Esophagus muscularis mucosa (tissue), 4 donors: ENCODE measurements around the gene PHLPP1. TPM values are rescaled to one million over a fixed set of nuclear protein-coding genes. Genes with fewer than 3 reads are reported as not detected.

ENCODE experiments used
- DNase-seq: peaks from one replicate; pipeline ENCODE4 v3.0.0-alpha.2; 2017; ENCODE audit errors: extremely low spot score
- H3K27ac ChIP-seq, 4 donors: fragments of 200-600 bp; sonication (generic); replicated peaks in 1 of 4; 1 replicate in 3 of 4; 2 replicates in 1 of 4; pipeline ENCODE4 v1.5.1; 2016 to 2019; ENCODE audit warnings: mild to moderate bottlenecking in 1 of 4
- H3K27me3 ChIP-seq, 4 donors: fragments of 200-600 bp; sonication (generic); one replicate each; pipeline versions ENCODE4 v1.5.1 to v1.6.0; 2016 to 2019
- H3K36me3 ChIP-seq, 4 donors: fragments of 200-600 bp; sonication (generic); one replicate each; pipeline ENCODE4 v1.5.1; 2016 to 2019
- H3K4me1 ChIP-seq, 4 donors: fragments of 200-600 bp; sonication (generic); one replicate each; pipeline ENCODE4 v1.5.1; 2016 to 2019
- H3K4me3 ChIP-seq, 4 donors: fragments of 200-600 bp; sonication (generic); 1 replicate in 2 of 4; 2 replicates in 2 of 4; pipeline ENCODE4 v1.5.1; 2016 to 2019; ENCODE audit warnings: mild to moderate bottlenecking in 4 of 4, moderate library complexity in 1 of 4
- H3K9me3 ChIP-seq, 4 donors: fragments of 200-600 bp; sonication (generic); 1 replicate in 3 of 4; 2 replicates in 1 of 4; pipeline ENCODE4 v1.5.1; 2016 to 2019
- CTCF ChIP-seq, 3 experiments: fragments of 200-600 bp in 2 of 3; fragments of 450-650 bp in 1 of 3; sonication (generic) in 2 of 3; IDR thresholded peaks; one replicate each; pipeline ENCODE4 v1.5.1; 2017 to 2019; ENCODE audit warnings: antibody characterized with exemption in 3 of 3, mild to moderate bottlenecking in 2 of 3, moderate library complexity in 1 of 3
- EP300 ChIP-seq: sonication (generic); formaldehyde crosslinking; IDR thresholded peaks from one replicate; pipeline ENCODE4 v1.6.1; 2017; ENCODE audit warnings: antibody characterized with exemption
- POLR2A ChIP-seq: fragments of 450-650 bp; IDR thresholded peaks from one replicate; pipeline ENCODE4 v1.6.1; 2017; ENCODE audit warnings: antibody characterized with exemption, moderate library complexity, mild to moderate bottlenecking, low read depth
- POLR2AphosphoS5 ChIP-seq, 2 donors: sonication (generic); formaldehyde crosslinking; IDR thresholded peaks; one replicate each; pipeline ENCODE4 v1.6.1; 2017; ENCODE audit warnings: antibody characterized with exemption in 2 of 2
- WGBS: methylation state at CpG from one replicate; pipeline ENCODE4 v1.1.5; 2018; 5-methylcytosine and 5-hydroxymethylcytosine counted together
- intact Hi-C: fragments of 100-400 bp; cut with DNase I; formaldehyde crosslinking; loops from one replicate; pipeline ENCODE4 v1.15.1; 2023
- total RNA-seq, 4 donors: library from RNA; depleted of rRNA; stranded (reverse); fragments of >200 nt; gene quantifications; one replicate each; pipeline versions ENCODE4 v1.1.0 to v1.2.1, GENCODE V29; 2016

Gene PHLPP1
- total RNA-seq, 4 donors from 2014 or later: 11.6 to 23.0 (median 17.3) TPM

- TF ChIP-seq POLR2A: no peak
- no peak for TF ChIP-seq EP300
- TF ChIP-seq POLR2AphosphoS5 (IDR thresholded peaks at IDR 0.05): no peak
- TF ChIP-seq CTCF (IDR thresholded peaks at IDR 0.05): no peak
- Histone ChIP-seq H3K9me3 (no peaks in the 10 kb centered on the region), H3K27ac (no peak overlapping the region), H3K4me3 (no peak overlapping the region), H3K36me3 (no peaks in the 10 kb centered on the region), H3K4me1 (peaks cover 22 to 39% (median 30%) of the 10 kb centered on the region in 4 donors), H3K27me3 (no peaks in the 10 kb centered on the region)
- DNase-seq: no peak
- WGBS: 71% methylated on average over 3 of the region's 3 CpGs
- intact Hi-C loops: no loop called here
Observed at GRCh38 chr18:62751341-62751821, 36.0 kb downstream of the PHLPP1 start.

GRCh38 chr18:62751977-62752376 is 36.6 kb downstream of the PHLPP1 start:
- H3K9me3 ChIP-seq: no peaks in the 10 kb centered on the region
- DNase-seq: no peak
- WGBS: 90% methylated on average over 3 of the region's 3 CpGs

DNA sequence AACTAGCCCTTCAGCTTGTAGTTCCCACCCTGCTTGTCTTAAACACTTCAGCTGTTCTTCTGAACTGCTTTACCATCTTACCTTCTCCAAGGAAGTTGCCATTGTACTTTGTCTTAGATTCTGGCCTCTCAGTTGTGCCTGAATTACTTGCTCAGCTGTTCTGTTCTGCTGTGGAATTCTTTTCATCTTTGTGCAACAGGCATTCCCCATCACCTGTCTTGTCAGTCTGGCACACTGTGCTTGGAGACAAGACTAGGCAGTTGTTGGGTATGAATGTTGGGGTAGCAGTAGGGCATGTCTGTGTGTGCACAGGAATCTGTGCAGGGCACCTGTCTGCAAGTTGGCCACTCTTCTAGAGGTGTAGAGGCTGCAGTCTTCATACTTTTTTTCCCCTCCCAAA is 38.7 kb downstream of the PHLPP1 start:
- no peak for TF ChIP-seq EP300
- TF ChIP-seq POLR2AphosphoS5 (IDR thresholded peaks at IDR 0.05): no peak
- no peak for TF ChIP-seq POLR2A
- no peak for TF ChIP-seq CTCF (IDR thresholded peaks at IDR 0.05)
- no peaks in the 10 kb centered on the region for H3K9me3 ChIP-seq
- intact Hi-C loops: no loop called here

More at GRCh38 chr18:62751977-62752376, 36.6 kb downstream of the PHLPP1 start:
- H3K27me3 ChIP-seq: no peaks in the 10 kb centered on the region
- TF ChIP-seq POLR2A (no peak), CTCF (IDR thresholded peaks at IDR 0.05) (no peak), EP300 (no peak)
- H3K36me3 ChIP-seq: no peaks in the 10 kb centered on the region
- H3K27ac ChIP-seq: no peak overlapping the region
- peaks cover 22 to 39% (median 30%) of the 10 kb centered on the region in 4 donors for H3K4me1 ChIP-seq
- no peak overlapping the region for H3K4me3 ChIP-seq
- intact Hi-C loops: no loop called here

DNA sequence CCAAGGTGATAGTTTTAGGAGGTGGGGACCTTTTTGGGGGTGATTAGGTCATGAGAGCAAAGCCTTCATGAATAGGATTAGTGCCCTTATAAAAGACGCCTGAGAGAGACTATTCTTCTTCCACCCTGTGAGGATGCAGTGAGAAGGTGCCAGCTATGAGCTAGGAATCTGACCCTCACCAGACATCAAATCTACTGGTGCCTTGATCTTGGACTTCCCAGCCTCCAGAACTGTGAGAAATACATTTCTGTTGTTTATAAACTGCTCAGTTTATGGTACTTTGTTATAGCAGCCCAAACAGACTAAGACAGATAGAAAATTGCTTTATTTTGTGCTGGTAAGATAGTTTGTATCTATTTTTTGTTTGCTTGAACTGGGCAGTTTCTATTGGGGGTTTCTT is 40.1 kb downstream of the PHLPP1 start:
- whole genome bisulfite sequencing: 100% methylated on average over 1 of the region's 1 CpG
- intact Hi-C loops: no loop called here

More for the DNA sequence above, 38.7 kb downstream of the PHLPP1 start:
- H3K36me3 ChIP-seq: no peaks in the 10 kb centered on the region
- H3K4me1 ChIP-seq: peaks cover 22 to 39% (median 30%) of the 10 kb centered on the region in 4 donors
- DNase-seq: no peak
- no peaks in the 10 kb centered on the region for H3K27me3 ChIP-seq
- no peak overlapping the region for H3K27ac ChIP-seq
- H3K4me3 ChIP-seq: no peak overlapping the region

More for the DNA sequence above, 40.1 kb downstream of the PHLPP1 start:
- Histone ChIP-seq H3K27me3 (no peaks in the 10 kb centered on the region), H3K4me1 (peaks cover 22 to 46% (median 34%) of the 10 kb centered on the region in 4 donors), H3K27ac (no peak overlapping the region), H3K4me3 (no peak overlapping the region), H3K36me3 (no peaks in the 10 kb centered on the region), H3K9me3 (no peaks in the 10 kb centered on the region)
- no peak for TF ChIP-seq CTCF (IDR thresholded peaks at IDR 0.05)
- TF ChIP-seq EP300: no peak
- TF ChIP-seq POLR2A: no peak
- TF ChIP-seq POLR2AphosphoS5 (IDR thresholded peaks at IDR 0.05): no peak
- DNase-seq: no peak
